Stomach smooth muscle (tissue), 2 donors: ENCODE measurements around the gene TSNAXIP1.
A peak's percentile ranks its signal among the peaks of the same experiment; 100 is the strongest.
"Not testable (repeated sequence)": the region's sequence is repeated elsewhere in the genome, so short reads cannot be mapped to it uniquely, and the experiment has no call there.

Experiments
- H3K27ac ChIP-seq: one replicate; pipeline ENCODE4 v1.7.0; 2013; ENCODE audit warnings: mild to moderate bottlenecking, low read length, inconsistent platforms
- H3K27me3 ChIP-seq, 2 donors: one replicate each; pipeline ENCODE4 v1.7.0; 2013; ENCODE audit warnings: low read length in 2 of 2; ENCODE audit not compliant: insufficient read depth in 2 of 2, control insufficient read depth in 1 of 2
- H3K36me3 ChIP-seq, 2 donors: one replicate each; pipeline ENCODE4 v1.7.0; 2013; ENCODE audit warnings: low read length in 2 of 2; ENCODE audit not compliant: control insufficient read depth in 2 of 2, insufficient read depth in 2 of 2
- H3K4me1 ChIP-seq: one replicate; pipeline ENCODE4 v1.7.0; 2013; ENCODE audit warnings: low read length; ENCODE audit not compliant: control insufficient read depth, insufficient read depth
- H3K4me3 ChIP-seq, 2 donors: one replicate each; pipeline ENCODE4 v1.7.0; 2013; ENCODE audit warnings: low read length in 2 of 2
- H3K9ac ChIP-seq, 2 donors: one replicate each; pipeline ENCODE4 v1.7.0; 2013; ENCODE audit warnings: low read length in 2 of 2, mild to moderate bottlenecking in 1 of 2
- H3K9me3 ChIP-seq, 2 donors: one replicate each; pipeline ENCODE4 v1.7.0; 2013; ENCODE audit warnings: low read length in 2 of 2; ENCODE audit not compliant: control insufficient read depth in 2 of 2
- donor health status: healthy.
- donor health status: Pancreatic carcinoma.

TSNAXIP1 gene

DNA sequence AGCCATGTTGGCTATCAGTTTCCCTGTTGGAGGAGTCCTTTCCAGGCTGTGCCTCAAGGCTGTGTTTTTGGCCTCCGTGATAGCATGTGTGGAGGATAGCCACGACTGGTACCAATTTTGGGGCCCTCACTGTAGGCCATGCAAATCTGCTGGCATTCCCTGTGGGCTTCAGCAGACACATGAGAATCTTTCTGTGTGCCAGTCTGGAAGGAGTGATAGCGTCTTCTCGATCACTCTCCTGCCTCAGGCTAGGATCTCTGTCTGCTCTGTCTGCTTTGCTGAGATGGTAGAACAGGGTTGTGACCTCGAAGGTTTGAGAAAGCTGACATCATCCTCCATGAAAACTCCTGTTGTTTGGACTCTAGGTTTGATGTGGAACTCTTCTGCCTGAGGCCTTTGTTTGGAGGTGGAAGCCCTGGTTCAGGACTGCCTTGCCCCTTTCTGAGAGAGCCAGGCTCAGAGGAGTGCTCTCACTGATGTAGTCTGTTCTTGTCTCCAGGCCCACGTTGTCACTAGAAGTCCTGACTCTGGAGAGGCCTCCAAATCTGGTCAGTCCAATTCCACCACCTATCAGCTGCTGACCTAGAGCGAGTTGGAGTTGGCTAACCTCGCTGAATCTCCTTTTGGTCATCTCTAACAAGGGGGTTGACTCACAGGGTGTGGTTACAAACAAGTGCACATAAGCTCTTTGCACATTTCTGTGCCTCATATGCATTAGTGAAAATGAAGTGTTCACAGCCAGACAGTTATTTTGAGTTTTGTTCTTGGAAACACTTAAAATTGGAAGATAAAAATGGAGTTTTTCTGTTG, 54.1 kb downstream of the TSNAXIP1 start:
- Histone ChIP-seq H3K36me3 (peaks cover 5 to 11% of the 10 kb centered on the region in 2 donors), H3K4me1 (peaks cover 53% of the 10 kb centered on the region), H3K27me3 (no peaks in the 10 kb centered on the region), H3K27ac (no peak overlapping the region), H3K9me3 (no peaks in the 10 kb centered on the region), H3K4me3 (no peak overlapping the region), H3K9ac (no peak overlapping the region)

DNA sequence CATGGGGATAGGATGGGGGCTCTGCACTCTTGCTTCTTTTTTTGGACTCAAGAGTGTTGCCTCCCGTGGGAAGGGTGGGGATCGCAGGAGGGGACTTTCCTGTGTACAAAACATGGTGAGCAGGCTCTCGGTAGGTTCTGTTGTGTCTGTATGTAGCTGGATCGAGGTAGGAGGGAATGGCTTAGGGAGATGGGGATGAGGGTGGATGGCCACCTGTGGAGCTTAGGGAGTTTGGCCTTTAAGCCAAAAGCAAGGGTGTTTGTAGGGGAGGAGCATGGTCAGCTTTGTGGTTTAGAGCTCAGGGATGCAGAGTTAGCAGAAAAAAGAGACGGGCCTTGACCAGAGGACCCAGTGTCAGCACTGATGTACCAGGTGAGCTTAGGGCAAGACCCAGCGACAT, 55.2 kb downstream of the TSNAXIP1 start:
- peaks cover 5 to 11% of the 10 kb centered on the region in 2 donors for H3K36me3 ChIP-seq

DNA sequence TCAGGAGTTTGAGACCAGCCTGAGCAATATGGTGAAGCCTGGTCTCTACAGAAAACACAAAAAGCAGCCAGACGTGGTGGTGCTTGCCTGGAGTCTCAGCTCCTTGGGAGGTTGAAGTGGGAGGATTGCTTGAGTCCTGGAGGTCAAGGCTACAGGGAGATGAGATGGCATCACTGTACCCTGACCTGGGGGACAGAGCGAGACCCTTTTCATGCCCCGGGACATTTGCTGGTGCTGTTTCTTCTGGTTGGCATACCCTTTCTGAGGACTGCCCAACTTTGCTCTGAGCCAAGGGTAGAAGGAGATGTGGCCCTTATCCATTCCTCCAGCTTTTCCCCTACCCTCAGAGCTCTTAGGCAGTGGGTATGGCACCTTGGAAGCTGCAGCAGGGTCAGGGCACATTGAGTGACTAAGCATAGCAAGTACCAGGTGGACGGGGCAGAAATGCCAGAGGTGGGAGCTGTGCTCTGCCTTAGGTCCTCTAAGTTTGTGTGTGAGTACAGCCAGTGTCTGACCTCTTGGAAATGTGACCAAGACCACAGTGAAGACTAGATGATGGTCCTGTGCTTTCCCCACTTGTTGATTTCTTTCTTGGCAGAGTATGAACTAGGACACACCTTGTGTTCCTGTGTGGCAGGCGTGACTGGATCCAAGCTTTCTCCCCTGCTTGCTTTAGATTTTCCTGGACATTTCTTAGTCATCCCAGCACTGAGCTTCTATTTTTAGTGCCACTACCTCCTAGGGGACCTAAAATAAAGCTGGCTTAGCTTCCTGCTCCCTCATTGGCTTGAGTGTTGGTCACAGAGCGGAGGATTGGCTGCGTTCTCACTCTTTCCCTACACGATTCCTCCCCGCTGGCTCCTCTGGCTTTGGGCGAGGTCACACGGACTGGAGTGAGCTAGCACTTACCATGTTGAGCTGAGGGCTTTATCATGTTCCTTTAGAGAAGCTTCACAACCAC, 56.2 kb downstream of the TSNAXIP1 start:
- H3K27ac ChIP-seq, result peak overlapping the region; percentile 80
- H3K4me3 ChIP-seq, result peak overlapping the region in 1 of 2 donors; percentile 62
- H3K27me3 ChIP-seq, result no peaks in the 10 kb centered on the region
- peaks cover 39% of the 10 kb centered on the region for H3K4me1 ChIP-seq
- H3K9ac ChIP-seq, result peak overlapping the region in 1 of 2 donors; percentile 29
- peaks cover 5 to 16% of the 10 kb centered on the region in 2 donors for H3K36me3 ChIP-seq
- H3K9me3 ChIP-seq, result no peaks in the 10 kb centered on the region

More for the DNA sequence above, 55.2 kb downstream of the TSNAXIP1 start:
- Histone ChIP-seq H3K9me3 (no peaks in the 10 kb centered on the region), H3K4me1 (peaks cover 48% of the 10 kb centered on the region), H3K27ac (peak overlapping the region; percentile 80), H3K9ac (no peak overlapping the region), H3K4me3 (no peak overlapping the region), H3K27me3 (no peaks in the 10 kb centered on the region)

DNA sequence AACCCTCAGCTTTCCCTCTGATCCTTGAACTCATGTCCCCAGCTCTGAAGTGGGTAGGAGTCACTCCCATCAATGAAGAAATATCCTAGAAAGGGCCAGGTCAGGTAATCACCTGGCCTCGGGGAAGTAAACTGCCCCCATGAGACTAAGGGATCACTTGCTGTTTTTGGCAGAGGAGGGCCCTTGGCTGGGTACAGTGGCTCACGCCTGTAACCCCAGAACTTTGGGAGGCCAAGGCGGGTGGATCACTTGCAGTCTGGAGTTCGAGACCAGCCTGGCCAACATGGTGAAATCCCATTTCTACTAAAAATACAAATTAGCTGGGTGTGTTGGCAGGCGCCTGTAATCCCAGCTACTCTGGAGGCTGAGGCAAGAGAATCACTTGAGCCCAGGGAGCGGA, 57.4 kb downstream of the TSNAXIP1 start:
- peak overlapping the region in 1 of 2 donors; percentile 29 for H3K9ac ChIP-seq
- peaks cover 32% of the 10 kb centered on the region for H3K4me1 ChIP-seq
- H3K27me3 ChIP-seq, H3K9me3 ChIP-seq: not testable (repeated sequence)
- H3K4me3 ChIP-seq, result peak overlapping the region in 1 of 2 donors; percentile 62
- peaks cover 5 to 26% of the 10 kb centered on the region in 2 donors for H3K36me3 ChIP-seq
- H3K27ac ChIP-seq, result peak overlapping the region; percentile 80

DNA sequence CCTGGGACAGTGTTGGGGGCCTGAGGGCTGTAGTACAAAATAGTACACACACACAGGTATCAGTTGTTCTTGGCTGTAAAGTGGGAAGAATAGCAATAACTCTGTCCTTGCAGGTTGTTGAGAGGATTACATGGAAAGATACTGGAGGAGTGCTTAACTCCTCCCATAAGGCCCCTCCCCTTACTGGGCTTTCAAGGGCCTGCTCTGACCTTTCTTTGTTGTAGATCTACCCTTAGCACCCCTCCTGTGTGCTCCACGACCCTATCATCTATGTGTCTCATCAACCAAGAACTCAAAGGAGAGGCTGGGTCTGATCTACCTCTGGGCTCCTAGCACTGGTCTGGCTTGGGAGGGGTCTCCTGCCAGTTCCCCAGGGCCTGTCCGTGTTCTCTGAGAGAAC, 57.9 kb downstream of the TSNAXIP1 start:
- no peak overlapping the region for H3K9ac ChIP-seq
- peaks cover 5 to 26% of the 10 kb centered on the region in 2 donors for H3K36me3 ChIP-seq
- H3K9me3 ChIP-seq, result no peaks in the 10 kb centered on the region
- H3K4me1 ChIP-seq, result peaks cover 32% of the 10 kb centered on the region
- no peak overlapping the region for H3K27ac ChIP-seq
- no peaks in the 10 kb centered on the region for H3K27me3 ChIP-seq
- H3K4me3 ChIP-seq, result no peak overlapping the region

DNA sequence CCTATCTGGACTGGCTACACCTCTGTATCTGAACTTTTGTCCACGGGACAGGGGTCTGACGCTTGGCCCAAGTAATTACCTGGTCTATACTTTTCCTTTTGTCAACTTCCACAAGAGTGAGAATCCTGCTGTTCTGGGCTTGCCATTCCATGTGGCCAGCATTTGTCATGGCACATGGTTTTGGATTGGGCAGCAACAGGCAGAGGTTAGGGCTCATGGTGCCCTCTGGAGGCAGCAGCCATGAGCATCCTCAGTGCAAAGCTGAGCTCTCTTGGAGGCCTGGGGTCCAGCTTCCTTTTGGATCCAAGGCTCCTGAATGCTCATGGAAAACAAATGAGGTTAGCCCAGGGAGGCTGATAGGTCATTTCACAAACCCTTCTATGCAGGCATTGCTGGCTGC, 58.6 kb downstream of the TSNAXIP1 start:
- Histone ChIP-seq H3K36me3 (peaks cover 8 to 26% of the 10 kb centered on the region in 2 donors), H3K9me3 (no peaks in the 10 kb centered on the region), H3K4me3 (no peak overlapping the region), H3K4me1 (peaks cover 32% of the 10 kb centered on the region), H3K27me3 (no peaks in the 10 kb centered on the region), H3K9ac (no peak overlapping the region), H3K27ac (no peak overlapping the region)

DNA sequence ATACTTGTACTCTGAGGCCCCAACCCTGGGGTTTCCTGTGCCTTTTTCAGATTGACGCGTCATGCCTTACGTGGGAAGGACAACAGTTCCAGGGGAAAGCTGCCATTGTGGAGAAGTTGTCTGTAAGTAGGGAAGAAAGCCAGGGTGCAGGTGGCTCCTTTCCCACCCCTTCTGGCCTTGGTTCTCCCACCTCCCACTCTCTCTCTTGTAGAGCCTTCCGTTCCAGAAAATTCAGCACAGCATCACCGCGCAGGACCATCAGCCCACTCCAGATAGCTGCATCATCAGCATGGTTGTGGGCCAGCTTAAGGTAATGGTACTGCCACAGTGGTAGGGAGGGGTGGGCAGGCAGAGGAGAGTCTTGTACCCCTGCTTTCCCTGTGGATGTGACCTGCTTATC, 61.6 kb downstream of the TSNAXIP1 start:
- Histone ChIP-seq H3K27me3 (no peaks in the 10 kb centered on the region), H3K9ac (no peak overlapping the region), H3K4me1 (peaks cover 19% of the 10 kb centered on the region), H3K36me3 (peaks cover 8 to 30% of the 10 kb centered on the region in 2 donors), H3K27ac (no peak overlapping the region), H3K9me3 (no peaks in the 10 kb centered on the region), H3K4me3 (no peak overlapping the region)

DNA sequence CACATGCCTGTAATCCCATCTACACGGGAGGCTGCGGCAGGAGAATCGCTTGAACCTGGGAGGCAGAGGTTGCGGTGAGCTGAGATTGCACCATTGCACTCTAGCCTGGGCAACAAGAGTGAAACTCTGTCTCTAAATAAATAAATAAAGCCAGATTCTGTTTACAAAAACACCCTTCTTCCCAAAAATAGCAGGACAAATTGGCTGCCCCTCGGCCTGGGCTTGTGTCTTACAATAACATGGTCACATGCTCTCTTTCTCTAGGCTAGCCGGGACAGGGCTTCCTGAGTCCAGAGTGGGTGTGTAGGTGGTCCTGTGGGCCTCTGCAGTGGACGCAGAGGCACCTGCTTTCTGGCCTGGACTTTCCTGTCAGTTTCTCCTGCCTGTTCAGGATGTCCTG, 63.0 kb downstream of the TSNAXIP1 start:
- Histone ChIP-seq H3K36me3 (peaks cover 8 to 30% of the 10 kb centered on the region in 2 donors), H3K27me3 (no peaks in the 10 kb centered on the region), H3K9ac (no peak overlapping the region), H3K4me3 (no peak overlapping the region), H3K27ac (no peak overlapping the region), H3K4me1 (peaks cover 20% of the 10 kb centered on the region), H3K9me3 (no peaks in the 10 kb centered on the region)

DNA sequence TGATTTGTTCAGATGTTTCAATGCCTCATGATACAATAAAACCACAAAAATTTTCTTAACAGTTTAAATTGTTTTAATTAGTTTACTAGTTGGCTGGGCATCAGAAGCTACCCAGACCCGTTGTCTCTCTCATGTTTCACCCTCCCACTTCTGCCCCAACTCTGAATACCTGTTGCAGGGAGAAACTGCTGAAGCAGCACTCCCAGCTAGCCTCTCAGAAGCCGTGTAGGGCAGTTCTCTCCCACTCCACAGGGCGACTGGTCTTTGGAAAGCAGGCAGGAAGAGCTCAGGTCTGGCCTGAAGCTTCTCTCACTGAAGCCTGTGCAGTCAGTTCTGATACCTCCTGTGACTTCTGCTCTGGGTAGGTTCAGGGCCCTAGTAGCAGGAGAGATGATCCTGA, 64.6 kb downstream of the TSNAXIP1 start:
- no peak overlapping the region for H3K27ac ChIP-seq
- H3K36me3 ChIP-seq, result peaks cover 8 to 28% of the 10 kb centered on the region in 2 donors
- H3K9ac ChIP-seq, result no peak overlapping the region

DNA sequence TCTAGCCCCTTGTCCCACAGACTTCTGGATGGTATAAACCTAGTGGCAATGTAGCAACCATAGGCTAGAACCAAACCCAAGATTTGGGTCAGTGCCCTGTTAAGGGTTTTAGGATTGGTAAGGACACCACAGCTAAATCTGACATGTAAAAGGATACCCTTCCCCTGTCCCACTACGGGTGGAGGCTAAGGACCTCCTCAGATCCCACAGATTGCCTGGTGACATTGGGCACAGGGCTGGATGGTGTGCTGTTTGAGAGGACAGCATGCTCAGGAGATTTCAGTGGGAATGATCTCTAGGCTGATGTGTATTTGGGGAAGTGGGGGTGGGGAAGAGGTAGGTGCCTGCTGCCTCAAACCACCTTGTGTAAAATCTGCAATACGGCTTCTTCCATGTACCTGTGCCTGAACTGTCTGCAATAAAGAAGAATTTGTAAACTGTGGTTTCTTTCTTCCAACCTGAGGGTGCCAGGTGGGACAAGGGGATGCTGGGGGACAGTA, 65.5 kb downstream of the TSNAXIP1 start:
- Histone ChIP-seq H3K27ac (peak overlapping the region; percentile 70), H3K27me3 (no peaks in the 10 kb centered on the region), H3K9me3 (no peaks in the 10 kb centered on the region), H3K36me3 (peaks cover 17 to 37% of the 10 kb centered on the region in 2 donors), H3K4me3 (peak overlapping the region; percentile 83 to 93), H3K4me1 (peaks cover 29% of the 10 kb centered on the region), H3K9ac (peak overlapping the region; percentile 90 to 92)

More for the DNA sequence above, 64.6 kb downstream of the TSNAXIP1 start:
- Histone ChIP-seq H3K4me1 (peaks cover 29% of the 10 kb centered on the region), H3K9me3 (no peaks in the 10 kb centered on the region), H3K27me3 (no peaks in the 10 kb centered on the region), H3K4me3 (no peak overlapping the region)
